Esophagus muscularis mucosa (tissue), 4 donors: Measurements from ENCODE around the gene RNASE1.

ENCODE experiments used
- CTCF ChIP-seq, 3 experiments: fragments of 200-600 bp in 2 of 3; fragments of 450-650 bp in 1 of 3; sonication (generic) in 2 of 3; IDR thresholded peaks; one replicate each; pipeline ENCODE4 v1.5.1; 2017 to 2019; ENCODE audit warnings: antibody characterized with exemption in 3 of 3, mild to moderate bottlenecking in 2 of 3, moderate library complexity in 1 of 3
- EP300 ChIP-seq: sonication (generic); formaldehyde crosslinking; IDR thresholded peaks from one replicate; pipeline ENCODE4 v1.6.1; 2017; ENCODE audit warnings: antibody characterized with exemption
- POLR2AphosphoS5 ChIP-seq, 2 donors: sonication (generic); formaldehyde crosslinking; IDR thresholded peaks; one replicate each; pipeline ENCODE4 v1.6.1; 2017; ENCODE audit warnings: antibody characterized with exemption in 2 of 2

- TF ChIP-seq CTCF (IDR thresholded peaks at IDR 0.05) = no peak
- no peak for TF ChIP-seq EP300
- TF ChIP-seq POLR2AphosphoS5 (IDR thresholded peaks at IDR 0.05) = peak; percentile 38 to 52
Observed at GRCh38 chr14:20799892-20800544, 2.6 kb downstream of the RNASE1 start.
